ENCODE data around the gene SEBOX.
"Not testable (repeated sequence)": the region's sequence is repeated elsewhere in the genome, so short reads cannot be mapped to it uniquely, and the experiment has no call there.

GRCh38 chr17:28338769-28339212, 26.2 kb downstream of the SEBOX start:
- not testable (repeated sequence) for TF ChIP-seq CTCF, POLR2A, POLR2AphosphoS5 (IDR thresholded peaks at IDR 0.05)

Measured in prostate gland (tissue), 2 donors.